HG03060 (cell line): ENCODE results near the gene KLHL18.
"Not testable (repeated sequence)": the region's sequence is repeated elsewhere in the genome, so short reads cannot be mapped to it uniquely, and the experiment has no call there.

Experiments used
- ATAC-seq: cut with Tn5 transposase; IDR thresholded peaks from one replicate; pipeline ENCODE4 v1.9.1; 2021; ENCODE audit warnings: low read depth, moderate number of reproducible peaks; ENCODE audit not compliant: unreplicated experiment

Gene KLHL18

GRCh38 chr3:47309231-47309630 lies 26.5 kb downstream of the KLHL18 start:
- not testable (repeated sequence) for ATAC-seq

- no peak for ATAC-seq
These were observed 27.6 kb downstream of the KLHL18 start for GRCh38 chr3:47310391-47310790.

DNA sequence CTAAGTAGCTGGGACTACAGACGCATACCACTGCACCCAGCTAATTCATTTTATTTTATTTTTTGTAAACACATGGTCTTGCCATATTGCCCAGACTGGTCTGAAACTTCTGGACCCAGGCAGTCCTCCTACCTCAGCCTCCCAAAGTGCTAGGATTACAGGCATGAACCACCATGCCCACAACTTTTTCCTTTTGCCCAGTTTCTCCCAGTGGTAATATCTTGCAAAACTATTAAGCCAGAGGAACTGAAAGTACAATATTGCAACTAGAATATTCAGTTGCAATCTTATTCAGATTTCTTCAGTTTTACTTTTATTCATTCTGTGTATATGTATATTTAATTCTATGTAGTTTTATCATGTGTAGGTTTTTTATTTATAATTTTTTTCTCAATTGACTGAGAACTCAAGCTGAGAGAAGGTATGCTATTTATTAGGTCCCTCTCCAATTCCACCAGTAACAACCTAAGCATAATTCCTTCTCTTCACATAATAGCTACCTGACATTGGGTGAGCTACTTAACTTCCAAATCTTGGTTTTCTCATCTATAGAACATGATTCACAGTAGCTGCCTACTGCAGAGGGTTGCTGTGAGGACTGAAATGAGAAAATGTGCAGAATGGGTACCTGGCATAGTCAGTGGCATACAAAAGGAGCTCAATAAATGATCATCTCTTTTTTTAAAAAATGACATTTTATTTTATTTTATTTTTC lies 30.8 kb downstream of the KLHL18 start:
- no peak for ATAC-seq

GRCh38 chr3:47314056-47314764 lies 31.5 kb downstream of the KLHL18 start:
- no peak for ATAC-seq

DNA sequence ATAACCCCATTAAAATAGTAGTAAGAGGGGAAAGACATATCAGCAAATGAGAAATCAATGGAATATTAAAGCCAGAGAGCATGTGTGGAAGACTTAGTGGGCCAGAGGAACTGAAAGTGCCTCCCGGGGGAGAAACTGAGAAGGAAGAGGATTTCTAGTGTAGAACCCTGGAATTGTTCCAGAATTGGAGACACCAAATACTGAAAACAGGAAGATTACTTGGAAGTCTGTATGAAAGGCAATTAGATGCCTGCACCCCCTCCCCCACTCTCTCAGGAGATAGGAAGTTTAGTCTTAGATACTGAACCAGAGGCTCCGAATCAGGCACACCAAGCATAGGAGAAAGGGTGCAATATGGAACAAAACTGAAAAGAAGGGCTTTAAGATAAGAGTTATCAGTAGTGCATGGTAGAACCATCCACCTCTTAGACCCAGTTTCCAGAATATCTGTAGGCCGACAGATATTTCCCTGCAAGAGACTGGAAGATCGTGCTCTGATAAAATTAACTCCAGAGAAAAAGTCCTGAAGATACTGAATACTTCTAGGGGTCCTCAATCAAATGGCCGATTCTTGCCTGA lies 32.4 kb downstream of the KLHL18 start:
- ATAC-seq = no peak

- ATAC-seq = not testable (repeated sequence)
These were observed 33.4 kb downstream of the KLHL18 start for GRCh38 chr3:47316151-47316550.

GRCh38 chr3:47318916-47319315 lies 36.2 kb downstream of the KLHL18 start:
- no peak for ATAC-seq

- no peak for ATAC-seq
These were observed 37.2 kb downstream of the KLHL18 start for GRCh38 chr3:47319956-47320355.

DNA sequence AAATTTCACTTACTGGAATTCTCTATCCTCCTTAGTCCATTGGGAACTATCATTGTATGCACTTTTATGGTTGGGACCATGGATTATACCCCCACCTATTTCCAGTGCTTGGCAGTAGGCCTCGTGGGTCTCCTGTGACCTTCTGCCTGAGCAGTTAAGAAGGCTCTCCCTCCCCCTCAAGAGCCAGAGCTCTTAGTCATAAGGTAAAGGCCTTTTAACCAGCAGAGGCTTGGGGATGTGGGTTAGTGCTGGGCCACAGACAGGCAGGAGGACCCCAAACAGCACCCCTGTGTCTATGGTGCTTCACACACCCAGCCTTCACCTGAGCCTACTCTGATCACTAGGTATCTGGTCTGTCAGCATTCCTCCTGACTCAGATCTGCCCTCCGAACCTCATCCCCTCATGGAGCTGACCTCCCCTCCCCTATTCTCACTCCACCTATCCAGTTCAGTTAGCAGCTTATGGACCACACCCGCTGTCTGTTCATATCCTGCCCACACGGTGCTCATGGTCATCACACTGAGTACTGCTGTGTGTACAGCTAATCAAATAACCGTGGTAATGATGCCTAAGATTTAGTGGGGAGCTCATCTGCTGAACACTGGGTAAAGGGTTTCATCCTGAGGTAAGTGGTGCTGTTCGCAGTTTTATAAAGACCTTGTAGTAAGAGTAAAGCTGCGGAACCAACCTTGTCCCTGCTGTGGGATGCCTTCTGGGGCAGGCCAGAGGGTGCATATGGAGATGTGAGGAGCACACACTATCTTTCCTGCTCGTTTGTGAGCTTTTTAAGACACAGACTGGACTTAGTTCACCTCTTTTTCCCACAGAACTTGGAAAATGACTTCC lies 40.9 kb downstream of the KLHL18 start:
- no peak for ATAC-seq

GRCh38 chr3:47324278-47324865 lies 41.6 kb downstream of the KLHL18 start:
- no peak for ATAC-seq

DNA sequence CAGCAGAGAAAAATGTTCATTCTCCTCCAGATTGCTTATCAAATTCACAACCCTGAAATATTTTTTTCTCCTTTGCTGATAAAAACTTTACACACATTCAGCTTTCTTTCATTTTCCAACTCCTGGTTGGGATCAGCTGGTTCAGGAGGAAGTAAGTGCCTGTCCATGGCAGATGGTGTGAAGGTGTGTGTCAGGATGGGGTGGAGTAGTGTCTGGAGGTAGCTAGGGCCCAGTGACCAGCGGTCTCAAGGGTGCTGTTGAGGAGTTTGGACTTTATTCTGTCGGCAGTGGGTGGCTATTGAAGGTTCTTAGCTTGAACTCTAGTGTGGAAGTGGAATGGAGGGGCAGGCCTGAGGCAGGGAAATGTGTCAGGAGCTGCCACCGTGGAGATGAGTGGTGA lies 51.2 kb downstream of the KLHL18 start:
- ATAC-seq = no peak

DNA sequence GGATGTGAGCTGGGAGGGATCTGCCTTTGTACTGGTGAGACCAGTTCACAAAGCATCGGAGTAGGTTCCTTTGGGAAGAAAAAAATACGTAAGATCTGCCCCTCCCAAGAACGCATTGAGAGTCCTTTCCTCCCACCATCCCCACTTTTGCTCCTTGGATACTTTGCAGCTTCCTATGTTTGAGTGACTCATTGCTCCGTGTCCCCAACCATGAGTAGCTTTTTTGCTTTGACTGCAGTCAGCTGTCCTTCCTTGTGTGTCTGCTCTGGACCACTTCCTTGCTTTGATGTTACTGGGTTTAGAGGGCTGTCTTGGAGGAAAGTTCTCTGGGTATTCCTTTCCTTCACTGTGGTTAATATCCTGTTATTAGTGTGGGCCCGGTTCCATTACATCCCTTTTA lies 54.9 kb downstream of the KLHL18 start:
- no peak for ATAC-seq

- no peak for ATAC-seq
These were observed 57.2 kb downstream of the KLHL18 start for GRCh38 chr3:47339951-47340350.

DNA sequence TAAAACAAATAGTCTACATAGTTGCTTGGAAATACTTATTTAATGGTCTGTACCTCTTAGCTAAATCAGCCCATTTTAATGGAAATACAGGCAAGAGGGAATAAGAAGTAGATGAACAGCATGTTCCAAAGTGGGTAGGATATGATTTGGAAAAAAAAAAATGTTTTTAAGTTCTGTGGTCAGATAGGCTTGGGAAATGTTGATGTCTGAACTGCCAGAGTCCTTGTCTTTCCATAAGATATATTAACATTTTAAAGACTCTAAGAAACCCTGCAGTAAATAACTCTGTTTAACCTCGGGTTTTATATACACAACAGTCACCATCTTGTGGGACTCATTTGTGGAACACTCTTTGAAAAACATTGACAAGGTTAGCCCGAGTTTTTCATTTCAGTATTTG lies 58.1 kb downstream of the KLHL18 start:
- ATAC-seq = no peak

GRCh38 chr3:47342151-47342550 lies 59.4 kb downstream of the KLHL18 start:
- ATAC-seq = no peak

DNA sequence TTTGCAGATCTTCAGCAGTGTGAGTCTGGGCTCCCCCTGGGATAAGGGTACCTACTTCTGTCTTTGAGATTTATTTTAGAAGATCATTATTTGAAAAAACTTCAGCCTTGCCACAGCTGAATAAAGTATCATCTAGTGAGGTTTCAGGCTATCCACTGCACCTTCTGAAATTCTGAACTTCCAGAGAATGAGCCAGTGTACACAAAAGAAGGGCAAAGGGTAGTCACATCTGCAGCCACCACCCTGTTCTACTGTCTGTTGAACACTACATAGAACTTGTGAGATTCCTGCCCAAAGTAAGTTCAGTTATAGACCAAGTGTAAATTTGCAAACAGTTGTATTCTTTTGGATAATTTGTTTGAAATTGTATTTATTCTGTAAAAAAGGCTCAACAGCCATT lies 60.1 kb downstream of the KLHL18 start:
- ATAC-seq = no peak

- no peak for ATAC-seq
These were observed 60.8 kb downstream of the KLHL18 start for GRCh38 chr3:47343471-47343971.

DNA sequence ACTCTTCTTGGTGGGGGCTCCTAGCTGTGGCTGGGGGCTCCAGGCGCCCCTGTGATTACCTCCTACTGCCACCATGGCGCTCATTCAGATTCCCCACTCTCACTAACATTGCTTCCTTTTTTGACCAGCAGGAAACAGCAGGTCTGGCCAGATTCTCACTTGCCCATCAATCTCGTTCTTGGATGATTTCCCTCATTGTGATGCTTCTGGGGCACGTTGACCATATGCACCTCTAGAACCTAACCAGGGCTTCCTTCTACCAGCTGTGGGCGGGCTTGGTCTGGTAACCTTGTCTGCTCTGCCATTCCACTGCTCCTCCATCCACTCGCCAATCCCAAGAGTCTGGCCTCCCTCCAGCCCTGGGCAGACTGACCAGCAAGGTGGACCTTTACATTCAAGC lies 62.2 kb downstream of the KLHL18 start:
- ATAC-seq = no peak

GRCh38 chr3:47347217-47347801 lies 64.6 kb downstream of the KLHL18 start:
- ATAC-seq = peak; percentile 61
